Thyroid gland (tissue), 4 donors: ENCODE data around the gene SPCS2. TPM values are rescaled to one million over a fixed set of nuclear protein-coding genes. Genes with fewer than 3 reads are reported as not detected.
A peak's percentile ranks its signal among the peaks of the same experiment; 100 is the strongest.

Source experiments
- DNase-seq, 2 donors: peaks; one replicate each; pipeline ENCODE4 v3.0.0-alpha.2; 2019
- H3K27ac ChIP-seq, 3 donors: fragments of 200-600 bp; sonication (generic); 1 replicate in 2 of 3; 2 replicates in 1 of 3; pipeline ENCODE4 v1.5.1; 2016 to 2019; ENCODE audit warnings: mild to moderate bottlenecking in 1 of 3, moderate library complexity in 1 of 3
- H3K27me3 ChIP-seq: fragments of 200-600 bp; sonication (generic); one replicate; pipeline ENCODE4 v1.5.1; 2019
- H3K36me3 ChIP-seq, 2 donors: fragments of 200-600 bp; sonication (generic); one replicate each; pipeline ENCODE4 v1.5.1; 2016 to 2019
- H3K4me1 ChIP-seq, 2 donors: fragments of 200-600 bp; sonication (generic); one replicate each; pipeline ENCODE4 v1.5.1; 2017 to 2019
- H3K4me3 ChIP-seq, 3 donors: fragments of 200-600 bp; sonication (generic); replicated peaks in 1 of 3; 1 replicate in 2 of 3; 2 replicates in 1 of 3; pipeline ENCODE4 v1.5.1; 2016; ENCODE audit warnings: mild to moderate bottlenecking in 1 of 3
- H3K9me3 ChIP-seq: fragments of 200-600 bp; sonication (generic); one replicate; pipeline ENCODE4 v1.5.1; 2017
- POLR2A ChIP-seq, 2 donors: fragments of 450-650 bp; IDR thresholded peaks; one replicate each; pipeline ENCODE4 v1.6.1; 2017; ENCODE audit warnings: antibody characterized with exemption in 2 of 2, mild to moderate bottlenecking in 2 of 2, moderate library complexity in 1 of 2
- WGBS, 2 donors: methylation state at CpG; one replicate each; pipeline ENCODE4 v1.1.5; 2017; 5-methylcytosine and 5-hydroxymethylcytosine counted together
- intact Hi-C: fragments of 100-400 bp; cut with DNase I; formaldehyde crosslinking; loops from one replicate; pipeline ENCODE4 v1.15.1; 2023
- total RNA-seq, 4 donors: library from RNA; depleted of rRNA; stranded (reverse); fragments of >200 nt; gene quantifications; one replicate each; pipeline ENCODE4 v1.2.3, GENCODE V29; 2016
- TF ChIP-seq, protein P1 (sequence below), 6 experiments: fragments of 200-600 bp in 3 of 6; fragments of 450-650 bp in 3 of 6; sonication (generic) in 3 of 6; IDR thresholded peaks; one replicate each; pipeline ENCODE4 v1.5.1; 2016 to 2019; ENCODE audit warnings: antibody characterized with exemption in 6 of 6, mild to moderate bottlenecking in 2 of 6, inconsistent platforms in 1 of 6, moderate library complexity in 1 of 6

Gene SPCS2
- total RNA-seq, 4 donors from 2014 or later, result 53.6 to 229 (median 120) TPM

DNA sequence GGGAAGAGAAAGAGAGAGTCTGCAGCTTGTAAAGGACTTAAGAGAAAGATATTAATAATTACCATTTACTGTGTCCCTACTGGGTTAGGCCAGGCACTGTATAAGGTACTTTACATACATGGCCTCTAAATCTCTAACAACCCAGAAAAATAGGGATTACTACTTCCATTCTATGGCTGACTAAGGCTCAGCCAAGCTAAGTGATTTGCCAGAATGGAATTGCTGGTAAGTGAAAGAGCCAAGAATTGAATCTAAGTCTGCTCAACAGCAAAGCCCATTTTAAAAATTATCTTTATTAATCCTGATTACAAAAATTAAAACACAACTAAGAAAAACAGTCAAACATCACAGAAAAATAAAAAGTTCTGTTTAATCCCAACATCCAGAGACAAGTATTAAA, 21.6 kb upstream of the SPCS2 start:
- no peaks in the 10 kb centered on the region for H3K4me1 ChIP-seq
- H3K27ac ChIP-seq, result no peak overlapping the region
- no peaks in the 10 kb centered on the region for H3K9me3 ChIP-seq
- H3K36me3 ChIP-seq, result no peaks in the 10 kb centered on the region
- TF ChIP-seq, protein P1, sequence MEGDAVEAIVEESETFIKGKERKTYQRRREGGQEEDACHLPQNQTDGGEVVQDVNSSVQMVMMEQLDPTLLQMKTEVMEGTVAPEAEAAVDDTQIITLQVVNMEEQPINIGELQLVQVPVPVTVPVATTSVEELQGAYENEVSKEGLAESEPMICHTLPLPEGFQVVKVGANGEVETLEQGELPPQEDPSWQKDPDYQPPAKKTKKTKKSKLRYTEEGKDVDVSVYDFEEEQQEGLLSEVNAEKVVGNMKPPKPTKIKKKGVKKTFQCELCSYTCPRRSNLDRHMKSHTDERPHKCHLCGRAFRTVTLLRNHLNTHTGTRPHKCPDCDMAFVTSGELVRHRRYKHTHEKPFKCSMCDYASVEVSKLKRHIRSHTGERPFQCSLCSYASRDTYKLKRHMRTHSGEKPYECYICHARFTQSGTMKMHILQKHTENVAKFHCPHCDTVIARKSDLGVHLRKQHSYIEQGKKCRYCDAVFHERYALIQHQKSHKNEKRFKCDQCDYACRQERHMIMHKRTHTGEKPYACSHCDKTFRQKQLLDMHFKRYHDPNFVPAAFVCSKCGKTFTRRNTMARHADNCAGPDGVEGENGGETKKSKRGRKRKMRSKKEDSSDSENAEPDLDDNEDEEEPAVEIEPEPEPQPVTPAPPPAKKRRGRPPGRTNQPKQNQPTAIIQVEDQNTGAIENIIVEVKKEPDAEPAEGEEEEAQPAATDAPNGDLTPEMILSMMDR (IDR thresholded peaks at IDR 0.05), result no peak
- no peak for TF ChIP-seq POLR2A (IDR thresholded peaks at IDR 0.05)
- intact Hi-C loops, result loop anchor here (5.0 kb wide), 1 partner anchor 320 kb away; no protein-coding TSS in a partner anchor
- H3K4me3 ChIP-seq, result no peak overlapping the region
- no peaks in the 10 kb centered on the region for H3K27me3 ChIP-seq
- no peak for DNase-seq

- intact Hi-C loops, result loop anchor here (2.0 to 10.0 kb wide), 3 partner anchors 103 to 318 kb away; no protein-coding TSS in a partner anchor
- Histone ChIP-seq H3K4me3 (no peak overlapping the region), H3K4me1 (no peaks in the 10 kb centered on the region), H3K9me3 (no peaks in the 10 kb centered on the region), H3K27ac (no peak overlapping the region), H3K36me3 (peaks cover 0 to 5% of the 10 kb centered on the region in 2 donors), H3K27me3 (no peaks in the 10 kb centered on the region)
- TF ChIP-seq POLR2A (IDR thresholded peaks at IDR 0.05), result no peak
- TF ChIP-seq, protein P1 (IDR thresholded peaks at IDR 0.05), result peak; percentile 52 to 87 (median 80)
- DNase-seq, result peak; percentile 63 to 74
- 60 to 64% methylated on average over 8 of the region's 8 CpGs for WGBS, 2 donors
Observed at GRCh38 chr11:74929431-74930363, 19.4 kb upstream of the SPCS2 start.

DNA sequence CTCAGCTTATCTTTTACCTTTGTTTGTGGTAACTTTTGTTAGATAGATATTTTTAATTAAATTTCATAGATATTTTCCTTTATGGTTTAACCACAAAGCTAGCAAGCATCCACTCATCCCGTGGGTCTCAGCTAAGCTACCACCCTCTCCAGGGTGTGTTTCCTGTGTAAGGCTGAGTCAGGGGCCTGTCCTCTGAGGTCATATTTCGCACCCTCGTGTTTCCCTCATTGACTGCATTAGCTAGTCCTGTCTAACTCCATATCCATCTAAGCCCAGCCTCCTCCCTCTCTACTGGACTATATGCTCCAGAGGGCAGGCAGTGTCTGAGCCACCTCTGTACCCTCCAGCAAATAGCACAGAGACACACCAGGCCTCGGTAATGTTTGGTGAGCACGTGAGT, 16.9 kb upstream of the SPCS2 start:
- 82 to 89% methylated on average over 5 of the region's 5 CpGs for WGBS, 2 donors
- intact Hi-C loops, result loop anchor here (10.0 kb wide), 1 partner anchor 213 kb away; no protein-coding TSS in a partner anchor
- peaks cover 0 to 12% of the 10 kb centered on the region in 2 donors for H3K36me3 ChIP-seq

DNA sequence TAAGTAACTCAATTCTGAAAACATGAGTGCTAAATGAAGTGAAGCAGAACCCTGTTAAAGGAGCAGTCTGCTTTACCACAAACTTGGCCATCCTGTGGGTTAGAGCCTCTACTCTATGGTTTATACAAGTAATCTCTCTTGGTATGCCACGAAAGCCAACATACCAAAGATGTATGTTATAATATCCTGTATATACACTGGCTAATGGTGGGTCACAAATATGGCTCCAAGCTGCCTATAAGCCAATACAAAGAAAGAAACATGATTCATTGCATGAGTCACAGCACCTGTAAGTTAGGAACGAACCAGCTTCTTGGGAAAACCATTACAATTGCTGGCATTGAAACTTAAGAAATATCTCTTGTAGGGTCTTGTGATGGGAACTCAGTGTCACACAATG, 16.3 kb upstream of the SPCS2 start:
- Histone ChIP-seq H3K9me3 (no peaks in the 10 kb centered on the region), H3K4me3 (no peak overlapping the region), H3K4me1 (no peaks in the 10 kb centered on the region), H3K27ac (no peak overlapping the region), H3K36me3 (peaks cover 0 to 12% of the 10 kb centered on the region in 2 donors), H3K27me3 (no peaks in the 10 kb centered on the region)
- 94 to 96% methylated on average over 2 of the region's 2 CpGs for WGBS, 2 donors
- no peak for TF ChIP-seq POLR2A (IDR thresholded peaks at IDR 0.05)
- TF ChIP-seq, protein P1 (IDR thresholded peaks at IDR 0.05), result no peak
- intact Hi-C loops, result loop anchor here (10.0 kb wide), 1 partner anchor 212 kb away; no protein-coding TSS in a partner anchor
- DNase-seq, result no peak

More for the DNA sequence above, 16.9 kb upstream of the SPCS2 start:
- H3K4me1 ChIP-seq, result no peaks in the 10 kb centered on the region
- no peak for TF ChIP-seq POLR2A (IDR thresholded peaks at IDR 0.05)
- TF ChIP-seq, protein P1 (IDR thresholded peaks at IDR 0.05), result no peak
- H3K4me3 ChIP-seq, result no peak overlapping the region
- no peak for DNase-seq
- no peaks in the 10 kb centered on the region for H3K27me3 ChIP-seq
- no peaks in the 10 kb centered on the region for H3K9me3 ChIP-seq
- no peak overlapping the region for H3K27ac ChIP-seq

DNA sequence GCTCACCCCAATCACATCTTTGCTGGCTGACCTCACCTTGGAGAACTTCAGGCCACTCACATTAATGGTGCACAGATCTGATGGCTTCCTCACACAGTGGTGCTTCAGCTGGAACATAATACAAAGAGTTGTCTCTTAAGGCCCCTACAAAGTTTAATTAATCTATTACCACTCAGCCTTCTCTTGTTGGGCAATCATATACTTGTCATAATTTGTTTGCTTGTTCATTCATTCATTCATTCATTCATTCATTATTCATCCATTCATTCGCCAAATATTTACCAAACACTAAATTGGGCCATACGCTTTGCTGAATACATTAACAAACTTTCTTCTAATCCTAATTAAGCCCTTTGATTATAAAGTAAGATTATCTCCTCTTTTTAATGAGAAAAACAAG, 15.3 kb upstream of the SPCS2 start:
- no peak for TF ChIP-seq POLR2A (IDR thresholded peaks at IDR 0.05)
- TF ChIP-seq, protein P1 (IDR thresholded peaks at IDR 0.05), result no peak
- no peak for DNase-seq
- no peaks in the 10 kb centered on the region for H3K27me3 ChIP-seq
- intact Hi-C loops, result loop anchor here (10.0 kb wide), 1 partner anchor 211 kb away; no protein-coding TSS in a partner anchor
- H3K4me1 ChIP-seq, result no peaks in the 10 kb centered on the region
- H3K36me3 ChIP-seq, result peaks cover 0 to 12% of the 10 kb centered on the region in 2 donors
- H3K4me3 ChIP-seq, result no peak overlapping the region
- no peaks in the 10 kb centered on the region for H3K9me3 ChIP-seq
- 96 to 98% methylated on average over 2 of the region's 2 CpGs for whole genome bisulfite sequencing, 2 donors
- H3K27ac ChIP-seq, result no peak overlapping the region
